Natural killer cell (primary cell): ENCODE measurements around the gene ECE1. TPM values are rescaled to one million over a fixed set of nuclear protein-coding genes. Genes with fewer than 3 reads are reported as not detected.

Source experiments
- ATAC-seq, 3 donors: fragments of 150-1000 bp in 2 of 3; fragments of 200-7000 bp in 1 of 3; cut with Tn5 transposase; 1 replicate in 1 of 3; 2 replicates in 2 of 3; pipeline ENCODE4 v1.10.0; 2021; ENCODE audit warnings: mild to moderate bottlenecking in 2 of 3, moderate library complexity in 2 of 3
- DNase-seq, 2 donors: peaks; one replicate each; pipeline versions ENCODE4 v3.0.0 to v3.0.0-alpha.2; 2013 to 2021; ENCODE audit warnings: mixed read lengths in 1 of 2
- H3K27ac ChIP-seq: one replicate; pipeline ENCODE4 v1.5.1; 2013; ENCODE audit warnings: mild to moderate bottlenecking, low read length
- H3K27me3 ChIP-seq: one replicate; pipeline ENCODE4 v1.6.1; 2013; ENCODE audit warnings: low read length; ENCODE audit not compliant: control insufficient read depth, insufficient read depth
- H3K36me3 ChIP-seq: one replicate; pipeline ENCODE4 v1.6.1; 2013; ENCODE audit warnings: low read length; ENCODE audit not compliant: control insufficient read depth, insufficient read depth
- H3K4me1 ChIP-seq: one replicate; pipeline ENCODE4 v1.6.1; 2013; ENCODE audit warnings: low read length; ENCODE audit not compliant: control insufficient read depth, insufficient read depth
- H3K4me3 ChIP-seq: one replicate; pipeline ENCODE4 v1.5.1; 2013; ENCODE audit warnings: low read length
- H3K9me3 ChIP-seq: one replicate; pipeline ENCODE4 v1.6.1; 2013; ENCODE audit warnings: low read length; ENCODE audit not compliant: control insufficient read depth, insufficient read depth
- H3K27ac Mint-ChIP-seq, 2 donors: one replicate each; pipeline ENCODE4 v1.8.0; 2022; ENCODE audit warnings: mild to moderate bottlenecking in 2 of 2, mixed read lengths in 2 of 2, moderate library complexity in 1 of 2
- H3K27me3 Mint-ChIP-seq, 2 donors: one replicate each; pipeline ENCODE4 v1.8.0; 2022; ENCODE audit warnings: low read depth in 2 of 2, mixed read lengths in 2 of 2
- H3K36me3 Mint-ChIP-seq: one replicate; pipeline ENCODE4 v1.8.0; 2022; ENCODE audit warnings: mixed read lengths
- H3K4me1 Mint-ChIP-seq, 2 donors: one replicate each; pipeline ENCODE4 v1.8.0; 2022; ENCODE audit warnings: mixed read lengths in 2 of 2
- H3K4me3 Mint-ChIP-seq: one replicate; pipeline ENCODE4 v1.8.0; 2022; ENCODE audit warnings: mild to moderate bottlenecking, moderate library complexity, mixed read lengths
- H3K9me3 Mint-ChIP-seq, 2 donors: one replicate each; pipeline ENCODE4 v1.8.0; 2022; ENCODE audit warnings: mixed read lengths in 2 of 2
- CTCF ChIP-seq: fragments of 200-600 bp; IDR thresholded peaks from one replicate; pipeline ENCODE4 v1.8.0; 2022; ENCODE audit warnings: antibody characterized with exemption
- whole genome bisulfite sequencing: methylation state at CpG from one replicate; pipeline ENCODE4 v1.1.7; 2013; ENCODE audit warnings: missing lambda C conversion rate; ENCODE audit not compliant: insufficient coverage; 5-methylcytosine and 5-hydroxymethylcytosine counted together
- intact Hi-C: fragments of 100-400 bp; cut with micrococcal nuclease; formaldehyde crosslinking; loops from one replicate; pipeline ENCODE4 v1.14.2; 2022
- total RNA-seq, 4 donors: library from RNA; stranded (reverse); fragments of 120-200 nt in 1 of 4; gene quantifications; one replicate each; pipeline versions ENCODE4 v1.2.3 to v1.2.4, GENCODE V29; 2013 to 2022

Gene ECE1
- total RNA-seq, 3 donors from 2014 or later (not counting 1 experiment from before 2014, with no cell fraction given) = 47.2 to 70.1 (median 50.7) TPM

- Mint-ChIP-seq H3K27ac (peak overlapping the region; percentile 64 to 73), H3K4me3 (peak overlapping the region; percentile 9), H3K9me3 (no peaks in the 10 kb centered on the region), H3K27me3 (peaks cover 0 to 15% of the 10 kb centered on the region in 2 donors), H3K4me1 (peaks cover 43 to 48% of the 10 kb centered on the region in 2 donors), H3K36me3 (no peaks in the 10 kb centered on the region)
- intact Hi-C loops = no loop called here
- H3K36me3 ChIP-seq = no peaks in the 10 kb centered on the region
- H3K9me3 ChIP-seq = no peaks in the 10 kb centered on the region
- 14% methylated on average over 5 of the region's 5 CpGs for WGBS
- DNase-seq = peak in 1 of 2 donors; percentile 49
- TF ChIP-seq CTCF = no peak
- H3K27me3 ChIP-seq = peaks cover 9% of the 10 kb centered on the region
- no peak overlapping the region for H3K4me3 ChIP-seq
- peaks cover 46% of the 10 kb centered on the region for H3K4me1 ChIP-seq
- H3K27ac ChIP-seq = no peak overlapping the region
- peak in 2 of 3 donors; percentile 3 to 24 for ATAC-seq
Measured at GRCh38 chr1:21280011-21280471, 10.2 kb downstream of the ECE1 start.

GRCh38 chr1:21278860-21279845 is 11.1 kb downstream of the ECE1 start:
- DNase-seq = peak; percentile 41 to 55
- H3K36me3 Mint-ChIP-seq = no peaks in the 10 kb centered on the region
- H3K9me3 ChIP-seq = no peaks in the 10 kb centered on the region
- intact Hi-C loops = loop anchor here (1.0 to 2.0 kb wide), 2 partner anchors 15 to 56 kb away; no protein-coding TSS in a partner anchor
- H3K27ac Mint-ChIP-seq = peak overlapping the region; percentile 64 to 73
- H3K36me3 ChIP-seq = peaks cover 4% of the 10 kb centered on the region
- TF ChIP-seq CTCF = no peak
- no peaks in the 10 kb centered on the region for H3K9me3 Mint-ChIP-seq
- peaks cover 42 to 48% of the 10 kb centered on the region in 2 donors for H3K4me1 Mint-ChIP-seq
- no peak overlapping the region for H3K4me3 ChIP-seq
- ATAC-seq = peak; percentile 89 to 95 (median 89)
- peaks cover 9% of the 10 kb centered on the region for H3K27me3 ChIP-seq
- 64% methylated on average over 28 of the region's 28 CpGs for WGBS
- peaks cover 0 to 11% of the 10 kb centered on the region in 2 donors for H3K27me3 Mint-ChIP-seq
- peak overlapping the region; percentile 72 for H3K4me3 Mint-ChIP-seq
- H3K27ac ChIP-seq = no peak overlapping the region
- H3K4me1 ChIP-seq = peaks cover 39% of the 10 kb centered on the region

GRCh38 chr1:21278208-21278859 is 11.9 kb downstream of the ECE1 start:
- peak overlapping the region; percentile 72 for H3K4me3 Mint-ChIP-seq
- Histone ChIP-seq H3K4me3 (no peak overlapping the region), H3K27me3 (peaks cover 9% of the 10 kb centered on the region), H3K9me3 (no peaks in the 10 kb centered on the region), H3K36me3 (peaks cover 4% of the 10 kb centered on the region), H3K27ac (no peak overlapping the region), H3K4me1 (peaks cover 31% of the 10 kb centered on the region)
- peak overlapping the region; percentile 64 to 73 for H3K27ac Mint-ChIP-seq
- H3K9me3 Mint-ChIP-seq = no peaks in the 10 kb centered on the region
- H3K36me3 Mint-ChIP-seq = no peaks in the 10 kb centered on the region
- H3K27me3 Mint-ChIP-seq = peaks cover 0 to 9% of the 10 kb centered on the region in 2 donors
- 82% methylated on average over 9 of the region's 9 CpGs for WGBS
- peaks cover 34 to 40% of the 10 kb centered on the region in 2 donors for H3K4me1 Mint-ChIP-seq
- peak in 1 of 3 donors; percentile 26 for ATAC-seq
- intact Hi-C loops = loop anchor here (2.0 kb wide), 1 partner anchor 56 kb away; no protein-coding TSS in a partner anchor
- TF ChIP-seq CTCF = no peak
- no peak for DNase-seq
